HG03565 (cell line): ENCODE results near the gene WNT5A.

Source experiments
- ATAC-seq: cut with Tn5 transposase; IDR thresholded peaks from one replicate; pipeline ENCODE4 v1.9.1; 2021; ENCODE audit warnings: mild to moderate bottlenecking, moderate library complexity; ENCODE audit not compliant: unreplicated experiment

The WNT5A gene

DNA sequence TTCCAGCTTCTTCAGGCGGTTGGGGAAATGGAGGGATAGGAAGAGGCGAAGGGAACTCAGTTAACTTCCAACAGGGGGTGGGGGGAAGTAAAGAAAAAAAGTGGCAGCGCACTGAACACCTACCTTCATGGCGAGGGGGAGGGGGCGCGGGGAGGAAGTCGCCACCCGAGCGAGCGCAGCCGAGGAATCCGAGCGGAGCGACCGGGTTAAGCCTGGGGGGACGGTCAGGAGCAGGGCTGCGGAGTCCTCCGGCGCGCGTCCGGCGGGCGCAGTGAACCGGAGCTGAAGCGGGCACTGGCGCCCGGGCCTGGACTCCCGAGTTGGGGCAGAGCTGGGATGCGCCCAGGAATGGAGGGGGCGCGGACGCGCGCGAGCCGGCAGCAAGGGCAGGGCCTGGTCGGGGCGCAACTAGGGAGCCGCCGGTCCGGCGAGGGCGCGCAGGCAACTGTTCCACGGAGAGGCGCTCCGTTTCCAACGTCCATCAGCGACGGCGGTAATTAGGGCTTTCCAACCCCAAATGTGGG lies at the start of gene WNT5A:
Gene WNT5A (minus strand): TSS at position 450 of the 524 bp plus-strand sequence. CDS start 321 bp downstream, at position 129.
- ATAC-seq = no peak

DNA sequence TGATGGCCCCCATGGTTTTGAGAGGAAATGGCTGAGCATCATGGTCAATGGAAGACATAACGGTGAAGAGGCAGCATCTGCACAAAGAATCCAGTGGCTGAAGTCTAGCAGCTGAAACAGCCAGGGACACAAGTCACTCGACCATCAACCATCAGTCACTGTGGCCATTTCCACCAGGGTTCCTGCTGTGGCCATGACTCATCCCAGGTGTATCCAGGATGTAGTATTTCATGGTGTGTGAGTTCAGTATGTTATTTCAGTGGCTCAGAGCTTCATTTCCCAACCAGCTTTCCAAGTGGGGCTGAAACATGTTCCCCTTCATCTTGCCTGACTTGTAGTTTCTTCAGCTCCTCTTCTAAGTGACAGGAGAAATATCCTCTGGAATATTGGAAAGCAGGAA lies 47.8 kb upstream of the WNT5A start:
- no peak for ATAC-seq

DNA sequence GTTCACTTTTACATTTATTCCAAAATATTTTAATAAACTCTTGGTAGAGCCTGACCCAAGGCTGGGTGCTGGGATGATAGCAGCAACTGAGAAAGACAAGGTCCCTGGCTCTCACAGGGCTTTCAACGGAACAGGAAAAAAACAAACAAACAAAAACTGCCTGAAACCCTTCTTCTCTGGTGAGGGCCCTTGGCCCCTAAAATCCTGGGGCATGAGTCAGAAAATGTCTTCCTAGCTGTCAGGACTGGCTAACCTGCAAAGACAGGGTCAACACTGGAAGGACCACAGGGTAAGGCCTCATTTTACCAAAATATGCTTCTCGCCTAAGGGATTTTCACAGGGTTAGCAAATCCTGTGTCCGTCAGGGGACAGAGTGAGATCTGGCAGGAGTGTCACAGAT lies 45.7 kb upstream of the WNT5A start:
- ATAC-seq = no peak

DNA sequence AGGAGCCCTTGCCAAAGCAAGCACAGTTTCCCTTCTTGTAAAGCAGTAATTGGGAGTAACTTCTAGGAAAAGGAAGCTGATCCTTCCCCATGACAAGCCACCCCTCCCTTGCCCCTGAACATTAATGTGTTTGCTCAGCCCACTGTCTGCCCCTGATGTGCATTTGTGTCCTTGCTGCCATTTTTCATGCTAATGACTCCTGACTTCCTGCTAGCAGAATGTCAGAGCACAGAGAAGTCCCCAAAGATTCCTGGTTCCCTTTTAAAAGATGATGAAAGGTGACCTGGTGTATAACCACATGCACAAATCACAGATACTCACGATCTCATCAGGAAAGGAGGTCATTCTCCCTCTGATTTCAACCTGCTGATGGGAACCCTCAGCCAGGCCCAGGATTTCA lies 44.2 kb upstream of the WNT5A start:
- no peak for ATAC-seq

GRCh38 chr3:55527361-55527760 lies 40.3 kb upstream of the WNT5A start:
- no peak for ATAC-seq

- ATAC-seq = no peak
These were observed 39.4 kb upstream of the WNT5A start for GRCh38 chr3:55526332-55527030.

- no peak for ATAC-seq
These were observed 38.3 kb upstream of the WNT5A start for GRCh38 chr3:55525436-55525835.

DNA sequence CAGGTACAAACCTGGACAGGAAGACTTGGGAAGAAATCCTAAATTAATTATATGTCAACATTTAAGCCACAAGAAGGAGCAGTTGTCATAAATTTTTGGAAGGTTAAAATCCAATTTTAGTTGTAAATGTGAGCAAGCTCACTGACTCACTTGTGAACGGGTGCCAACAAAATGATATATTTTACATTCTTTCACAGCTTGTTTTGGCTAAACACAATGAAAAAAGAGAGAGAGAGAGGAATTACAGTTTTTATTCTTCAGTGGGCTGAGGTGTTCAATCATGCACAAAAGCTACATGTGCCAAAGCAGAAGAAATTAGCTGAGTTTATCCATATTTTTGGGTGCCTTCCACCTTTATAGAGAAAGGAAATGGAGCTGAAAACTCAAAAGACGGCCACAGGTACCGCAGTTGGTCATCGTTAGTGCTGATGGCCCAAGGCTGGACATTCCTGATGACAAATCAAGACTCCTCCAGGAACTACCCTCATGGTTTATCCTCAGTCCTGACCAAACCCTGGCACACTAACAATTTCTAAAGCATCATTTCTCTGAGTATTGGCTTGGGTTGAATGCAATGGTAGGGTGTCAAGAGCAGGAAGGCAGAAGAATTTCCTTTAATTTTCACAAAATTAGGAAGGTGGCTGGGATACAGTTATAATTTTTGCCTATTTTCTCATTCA lies 37.6 kb upstream of the WNT5A start:
- no peak for ATAC-seq

- no peak for ATAC-seq
These were observed 36.4 kb upstream of the WNT5A start for GRCh38 chr3:55523471-55523870.

DNA sequence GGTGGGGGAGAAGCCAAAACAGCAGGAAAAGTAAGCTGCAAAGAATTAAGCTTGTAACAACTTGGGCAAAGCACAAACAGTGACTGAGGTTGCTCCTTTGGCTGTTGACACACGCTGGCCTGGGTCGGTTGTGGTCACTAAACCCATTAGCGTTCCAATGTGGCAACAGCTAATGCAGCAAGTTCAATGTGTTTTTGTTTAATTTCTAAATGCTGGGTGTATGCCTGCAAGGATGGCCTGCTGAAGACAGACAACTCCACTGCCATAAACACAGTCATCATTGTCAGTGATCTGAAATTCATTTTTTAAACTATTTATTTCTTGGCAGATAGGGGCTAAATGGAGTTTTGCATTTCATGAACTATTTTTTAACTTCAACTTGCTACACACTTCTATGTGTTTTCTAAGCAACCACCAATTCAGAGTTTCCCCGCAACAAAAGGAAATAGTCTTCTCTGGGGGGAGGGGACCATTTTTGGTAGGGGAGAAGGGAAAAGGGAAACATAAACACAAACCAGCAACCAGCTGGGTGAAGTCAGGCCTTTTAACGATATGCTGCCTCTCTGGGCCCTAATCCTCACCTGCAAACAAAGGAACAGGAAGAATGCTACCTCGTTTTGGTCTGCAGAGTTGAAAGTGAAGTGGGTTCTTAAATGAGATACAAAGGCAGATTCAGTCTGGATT lies 34.8 kb upstream of the WNT5A start:
- no peak for ATAC-seq

GRCh38 chr3:55521064-55521737 lies 34.1 kb upstream of the WNT5A start:
- no peak for ATAC-seq

- ATAC-seq = no peak
These were observed 31.9 kb upstream of the WNT5A start for GRCh38 chr3:55519019-55519418.

DNA sequence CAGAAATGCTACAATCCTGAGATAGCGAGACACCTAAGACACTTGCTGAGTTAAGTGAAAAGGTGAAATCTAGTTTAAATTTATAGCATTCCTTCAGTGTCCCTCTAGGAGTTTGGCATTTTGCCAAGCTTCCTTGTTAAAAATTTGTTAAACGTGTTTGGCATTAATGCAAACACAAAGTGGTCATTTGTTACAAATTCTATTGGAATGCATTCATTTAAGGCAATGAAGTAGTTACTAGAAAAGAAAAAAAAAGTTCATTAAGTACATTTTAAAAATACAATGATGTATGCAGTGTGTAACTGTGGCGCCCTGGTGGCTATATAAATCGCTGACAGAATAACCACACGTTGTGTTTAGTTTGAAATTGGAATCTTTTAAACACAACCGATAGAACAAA lies 31.3 kb upstream of the WNT5A start:
- no peak for ATAC-seq

- no peak for ATAC-seq
These were observed 29.4 kb upstream of the WNT5A start for GRCh38 chr3:55516392-55517030.

DNA sequence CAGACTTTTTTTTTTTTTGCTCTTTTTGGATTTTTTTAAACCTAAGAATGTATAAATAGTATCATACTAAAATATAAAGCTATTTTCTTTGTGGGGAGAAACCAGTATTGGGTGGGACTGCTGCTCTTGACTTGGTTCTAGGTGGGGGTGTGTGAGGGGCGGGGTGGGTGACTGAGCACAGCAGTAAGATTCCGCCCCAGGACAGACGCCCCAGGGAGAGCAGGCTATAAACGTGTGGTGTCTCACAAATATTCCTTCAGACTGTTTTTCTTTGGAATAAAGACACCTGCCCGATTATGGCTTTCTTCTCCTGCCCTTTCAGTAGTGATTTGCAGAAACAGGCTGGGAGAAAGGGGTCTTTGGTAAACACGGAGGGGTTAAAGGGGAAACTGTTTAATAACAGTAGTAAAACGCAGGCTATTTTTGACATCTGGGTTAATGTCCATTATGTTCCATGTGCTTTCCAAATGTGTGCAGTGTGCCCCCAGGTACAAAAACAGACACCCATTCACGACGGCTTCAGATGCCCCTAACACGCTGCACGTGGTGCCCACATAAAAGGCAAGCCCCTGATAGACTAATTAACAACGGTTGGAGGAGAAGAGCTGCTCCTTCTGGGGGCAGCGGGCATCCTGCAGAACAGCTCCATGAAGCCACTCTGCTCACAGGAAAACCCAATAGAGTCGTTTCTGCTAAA lies 28.6 kb upstream of the WNT5A start:
- no peak for ATAC-seq

DNA sequence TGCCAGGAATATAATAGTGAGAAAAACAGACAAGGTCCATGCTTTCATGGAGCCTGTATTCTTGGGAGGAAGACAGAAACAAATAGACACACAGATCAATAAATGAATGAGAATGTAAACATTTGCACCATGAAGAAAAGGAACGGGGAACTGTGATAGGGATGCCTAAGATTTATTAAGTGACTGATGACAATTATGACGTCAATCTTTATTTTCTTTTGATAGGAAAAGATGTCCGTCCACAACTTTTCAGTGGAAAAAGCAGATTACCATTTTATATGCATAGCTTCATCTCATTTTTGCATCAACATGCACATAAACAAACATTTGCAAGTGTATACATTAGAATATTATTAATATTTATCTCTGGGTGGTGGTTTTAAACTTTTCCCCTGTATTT lies 27.9 kb upstream of the WNT5A start:
- no peak for ATAC-seq

GRCh38 chr3:55512571-55513343 lies 25.7 kb upstream of the WNT5A start:
- ATAC-seq = no peak

GRCh38 chr3:55511895-55512570 lies 24.9 kb upstream of the WNT5A start:
- ATAC-seq = no peak

DNA sequence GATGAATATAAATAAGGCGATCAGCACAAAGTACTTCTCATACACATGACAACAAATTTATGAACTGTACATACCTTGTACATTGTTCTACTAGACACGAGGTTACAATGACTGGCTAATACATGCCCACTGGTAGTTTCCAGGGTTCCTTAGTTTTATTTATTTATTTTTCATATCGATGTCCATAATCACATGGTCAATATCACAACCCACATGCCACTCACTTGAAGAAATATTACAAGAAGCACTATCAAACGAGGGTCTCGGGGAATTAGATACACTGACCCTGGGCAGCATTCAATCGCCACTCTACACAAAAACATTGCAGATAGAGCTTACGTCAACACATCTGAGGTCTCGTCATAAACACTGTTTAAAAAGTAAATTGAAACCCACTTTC lies 21.2 kb upstream of the WNT5A start:
- no peak for ATAC-seq
